Transverse colon (tissue), 4 donors: ENCODE data around the gene DLG2. TPM values are rescaled to one million over a fixed set of nuclear protein-coding genes. Genes with fewer than 3 reads are reported as not detected.

ENCODE experiments used
- DNase-seq: peaks from one replicate; pipeline ENCODE4 v3.0.0-alpha.2; 2019
- H3K27ac ChIP-seq, 4 donors: fragments of 200-600 bp; sonication (generic); 2 replicates each; pipeline ENCODE4 v1.5.1; 2016 to 2018; ENCODE audit warnings: inconsistent platforms in 4 of 4
- H3K27me3 ChIP-seq: fragments of 200-600 bp; sonication (generic); 2 replicates; pipeline ENCODE4 v1.5.1; 2017; ENCODE audit warnings: inconsistent platforms
- H3K36me3 ChIP-seq, 4 donors: fragments of 200-600 bp; sonication (generic); 2 replicates each; pipeline ENCODE4 v1.5.1; 2017 to 2019; ENCODE audit warnings: inconsistent platforms in 4 of 4
- H3K4me1 ChIP-seq, 4 donors: fragments of 200-600 bp; sonication (generic); 2 replicates each; pipeline ENCODE4 v1.5.1; 2017 to 2020; ENCODE audit warnings: inconsistent platforms in 4 of 4
- H3K4me3 ChIP-seq, 4 donors: fragments of 200-600 bp; sonication (generic); 1 replicate in 1 of 4; 2 replicates in 3 of 4; pipeline versions ENCODE4 v1.5.1 to v1.6.1; 2017 to 2019; ENCODE audit warnings: inconsistent platforms in 4 of 4
- H3K9me3 ChIP-seq, 2 donors: fragments of 200-600 bp; sonication (generic); 2 replicates each; pipeline ENCODE4 v1.5.1; 2017 to 2019; ENCODE audit warnings: inconsistent platforms in 2 of 2
- EP300 ChIP-seq: sonication (generic); formaldehyde crosslinking; IDR thresholded peaks from one replicate; pipeline ENCODE4 v1.6.1; 2017; ENCODE audit warnings: antibody characterized with exemption, low read depth
- POLR2A ChIP-seq: fragments of 450-650 bp; IDR thresholded peaks from one replicate; pipeline ENCODE4 v1.6.1; 2016; ENCODE audit warnings: antibody characterized with exemption, mild to moderate bottlenecking, moderate library complexity
- POLR2AphosphoS5 ChIP-seq, 3 donors: sonication (generic); formaldehyde crosslinking; IDR thresholded peaks; one replicate each; pipeline ENCODE4 v1.6.1; 2016; ENCODE audit warnings: antibody characterized with exemption in 3 of 3
- WGBS, 2 donors: methylation state at CpG; one replicate each; pipeline ENCODE4 v1.1.5; 2018; ENCODE audit warnings: low coverage in 1 of 2; 5-methylcytosine and 5-hydroxymethylcytosine counted together
- in situ Hi-C, 4 donors: fragments of 200-750 bp; cut with MboI; loops; one replicate each; pipeline versions ENCODE4 v1.15.0 to v1.15.1; 2017; ENCODE audit warnings: low sequenced_read_pairs in 3 of 4, low pct_ligation_motif_present in 1 of 4, low pct_unique_long_range_greater_than_20kb in 1 of 4
- intact Hi-C: fragments of 100-400 bp; cut with DNase I; formaldehyde crosslinking; loops from one replicate; pipeline ENCODE4 v1.15.1; 2023; ENCODE audit warnings: low total_unique reads
- total RNA-seq, 4 donors: library from RNA; depleted of rRNA; stranded (reverse); fragments of >200 nt; gene quantifications; one replicate each; pipeline ENCODE4 v1.1.0, GENCODE V29; 2016
- TF ChIP-seq, protein P1 (sequence below), 5 experiments: fragments of 200-600 bp in 3 of 5; fragments of 450-650 bp in 2 of 5; sonication (generic) in 3 of 5; IDR thresholded peaks; 1 replicate in 2 of 5; 2 replicates in 3 of 5; pipeline ENCODE4 v1.5.1; 2016 to 2017; ENCODE audit warnings: antibody characterized with exemption in 5 of 5, inconsistent platforms in 3 of 5, mild to moderate bottlenecking in 2 of 5, moderate library complexity in 1 of 5

The DLG2 gene
- total RNA-seq, 4 donors from 2014 or later = 1.9 to 28.3 (median 3.7) TPM

DNA sequence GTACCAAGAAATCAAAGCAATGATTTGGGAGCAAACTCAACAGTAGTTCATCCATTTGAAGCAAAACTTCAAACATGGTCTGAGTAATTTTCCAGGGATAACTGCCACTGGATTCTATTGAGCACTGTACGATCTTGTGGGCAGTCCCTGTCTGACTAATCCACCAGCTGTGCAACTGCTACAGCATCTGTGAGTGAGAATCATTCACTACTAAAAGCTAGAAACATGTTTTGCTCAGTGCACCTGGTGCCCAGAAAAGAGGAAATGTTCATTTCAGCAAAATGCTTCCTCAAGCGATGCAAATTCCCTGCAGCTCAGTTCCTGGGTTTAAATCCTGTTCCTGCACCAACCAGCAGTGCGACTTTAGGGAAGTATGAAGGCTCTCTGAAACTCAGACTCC is 1077.9 kb downstream of the DLG2 start:
- no peak for DNase-seq
- Histone ChIP-seq H3K27ac (no peak overlapping the region), H3K4me1 (no peaks in the 10 kb centered on the region), H3K36me3 (no peaks in the 10 kb centered on the region), H3K4me3 (no peak overlapping the region), H3K9me3 (no peaks in the 10 kb centered on the region), H3K27me3 (no peaks in the 10 kb centered on the region)
- in situ Hi-C loops = loop anchor here in 1 of 4 donors (25.0 kb wide), 1 partner anchor 712 kb away; no protein-coding TSS in a partner anchor
- intact Hi-C loops = no loop called here
- no peak for TF ChIP-seq POLR2A
- TF ChIP-seq POLR2AphosphoS5 (IDR thresholded peaks at IDR 0.05) = no peak
- TF ChIP-seq, protein P1, sequence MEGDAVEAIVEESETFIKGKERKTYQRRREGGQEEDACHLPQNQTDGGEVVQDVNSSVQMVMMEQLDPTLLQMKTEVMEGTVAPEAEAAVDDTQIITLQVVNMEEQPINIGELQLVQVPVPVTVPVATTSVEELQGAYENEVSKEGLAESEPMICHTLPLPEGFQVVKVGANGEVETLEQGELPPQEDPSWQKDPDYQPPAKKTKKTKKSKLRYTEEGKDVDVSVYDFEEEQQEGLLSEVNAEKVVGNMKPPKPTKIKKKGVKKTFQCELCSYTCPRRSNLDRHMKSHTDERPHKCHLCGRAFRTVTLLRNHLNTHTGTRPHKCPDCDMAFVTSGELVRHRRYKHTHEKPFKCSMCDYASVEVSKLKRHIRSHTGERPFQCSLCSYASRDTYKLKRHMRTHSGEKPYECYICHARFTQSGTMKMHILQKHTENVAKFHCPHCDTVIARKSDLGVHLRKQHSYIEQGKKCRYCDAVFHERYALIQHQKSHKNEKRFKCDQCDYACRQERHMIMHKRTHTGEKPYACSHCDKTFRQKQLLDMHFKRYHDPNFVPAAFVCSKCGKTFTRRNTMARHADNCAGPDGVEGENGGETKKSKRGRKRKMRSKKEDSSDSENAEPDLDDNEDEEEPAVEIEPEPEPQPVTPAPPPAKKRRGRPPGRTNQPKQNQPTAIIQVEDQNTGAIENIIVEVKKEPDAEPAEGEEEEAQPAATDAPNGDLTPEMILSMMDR (IDR thresholded peaks at IDR 0.05) = no peak
- TF ChIP-seq EP300 = no peak
- 50 to 60% methylated on average over 1 to 3 of the region's 3 CpGs for WGBS, 2 donors

DNA sequence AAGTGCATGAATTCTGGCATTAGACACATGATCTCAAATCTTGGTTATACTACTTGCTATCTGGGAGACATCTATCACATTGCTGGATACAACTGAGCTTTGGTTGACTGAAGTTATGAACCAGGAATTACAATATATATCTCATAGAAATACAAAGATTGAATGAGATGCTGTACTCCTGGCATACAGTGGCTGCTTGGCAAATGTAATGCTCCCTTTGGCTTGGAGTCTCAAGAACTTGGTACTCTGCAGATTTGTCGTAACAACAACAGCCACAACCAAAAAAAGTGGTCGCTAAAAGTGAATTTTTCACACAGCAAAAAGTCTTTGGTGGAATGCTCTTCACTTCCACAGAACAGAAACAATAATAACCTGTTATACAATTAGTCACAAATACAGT is 1082.6 kb downstream of the DLG2 start:
- no peaks in the 10 kb centered on the region for H3K4me1 ChIP-seq
- no peak overlapping the region for H3K4me3 ChIP-seq
- intact Hi-C loops (no loop called here), in situ Hi-C loops (loop anchor here in 1 of 4 donors (25.0 kb wide), 1 partner anchor 707 kb away; no protein-coding TSS in a partner anchor)
- WGBS, 2 donors = 87 to 95% methylated on average over 2 of the region's 2 CpGs
- no peaks in the 10 kb centered on the region for H3K27me3 ChIP-seq
- TF ChIP-seq EP300 = no peak
- TF ChIP-seq, protein P1 (IDR thresholded peaks at IDR 0.05) = no peak
- TF ChIP-seq POLR2A = no peak
- TF ChIP-seq POLR2AphosphoS5 (IDR thresholded peaks at IDR 0.05) = no peak
- DNase-seq = no peak
- no peak overlapping the region for H3K27ac ChIP-seq
- H3K9me3 ChIP-seq = no peaks in the 10 kb centered on the region
- no peaks in the 10 kb centered on the region for H3K36me3 ChIP-seq

DNA sequence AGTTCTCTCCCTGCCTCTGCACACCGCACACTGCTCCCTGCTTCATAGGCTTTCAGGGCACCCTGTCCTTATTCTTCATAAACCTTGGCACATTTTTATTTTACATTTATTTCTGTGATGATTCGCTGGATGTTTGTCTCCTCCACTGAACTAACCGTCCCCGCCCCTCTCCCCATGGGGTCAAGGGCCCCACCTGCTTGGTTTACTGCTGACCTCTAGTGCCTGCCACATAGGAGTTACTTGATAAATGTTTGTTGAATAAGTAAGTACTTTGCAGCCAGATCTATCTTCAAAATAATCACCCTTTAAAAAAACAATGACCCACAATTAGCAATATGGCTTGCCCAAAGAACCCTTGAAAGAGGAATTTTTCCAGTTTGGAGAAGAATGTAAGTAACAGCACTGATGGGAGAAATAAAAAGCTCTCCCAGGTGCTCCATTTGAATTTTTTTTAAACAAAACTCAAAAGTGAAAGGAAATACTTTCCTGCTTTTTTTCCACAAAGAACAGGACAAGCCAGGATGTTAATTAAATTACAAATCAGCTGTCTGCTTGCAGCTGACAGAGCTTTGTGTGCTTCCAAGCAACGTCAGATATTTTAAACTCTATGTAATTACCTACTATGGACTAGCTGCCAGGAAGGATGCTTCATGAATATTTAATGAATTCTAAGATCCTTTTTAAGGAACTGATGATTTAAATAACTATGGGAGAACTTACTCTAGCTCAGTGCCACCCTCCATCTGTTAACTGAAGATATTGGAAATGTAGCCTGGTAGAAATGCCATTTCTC is 1083.6 kb downstream of the DLG2 start:
- H3K4me3 ChIP-seq = no peak overlapping the region
- H3K36me3 ChIP-seq = no peaks in the 10 kb centered on the region
- no peaks in the 10 kb centered on the region for H3K9me3 ChIP-seq
- no peaks in the 10 kb centered on the region for H3K27me3 ChIP-seq
- no peak overlapping the region for H3K27ac ChIP-seq
- DNase-seq = no peak
- WGBS, 2 donors = 51 to 61% methylated on average over 5 of the region's 5 CpGs
- TF ChIP-seq EP300 (no peak), POLR2A (no peak), POLR2AphosphoS5 (IDR thresholded peaks at IDR 0.05) (no peak)
- TF ChIP-seq, protein P1 (IDR thresholded peaks at IDR 0.05) = no peak
- intact Hi-C loops = no loop called here
- in situ Hi-C loops = loop anchor here in 1 of 4 donors (25.0 kb wide), 1 partner anchor 706 kb away; no protein-coding TSS in a partner anchor
- no peaks in the 10 kb centered on the region for H3K4me1 ChIP-seq

DNA sequence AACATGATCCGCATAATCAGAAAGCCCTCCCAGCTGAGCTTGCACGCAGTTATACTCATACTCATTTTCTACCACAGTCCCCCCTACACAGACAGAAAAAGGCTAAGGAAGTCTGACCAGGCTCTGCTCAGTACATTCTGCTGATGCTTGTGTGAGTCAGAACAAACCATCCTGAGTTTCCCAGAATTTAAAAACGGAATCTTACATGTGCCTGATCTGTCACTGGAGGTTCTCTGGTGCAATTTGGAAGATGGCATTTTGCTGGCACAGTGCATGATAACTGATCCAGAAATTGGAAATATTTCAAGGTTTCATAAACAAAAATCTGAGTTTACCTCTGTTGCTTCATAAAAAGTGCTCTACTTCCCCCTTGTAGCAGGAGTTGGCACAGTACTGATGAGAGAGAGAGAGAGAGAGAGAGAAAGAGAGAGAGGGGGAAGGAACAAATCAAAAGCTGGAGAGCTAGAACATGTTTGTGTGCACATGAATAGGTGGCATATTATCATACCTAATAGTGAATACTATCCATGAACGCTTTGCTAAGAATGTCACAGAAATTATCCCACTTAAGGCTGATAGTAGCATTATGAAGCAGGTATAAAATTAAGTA is 1085.3 kb downstream of the DLG2 start:
- DNase-seq = no peak
- no peaks in the 10 kb centered on the region for H3K36me3 ChIP-seq
- intact Hi-C loops (no loop called here), in situ Hi-C loops (loop anchor here in 1 of 4 donors (25.0 kb wide), 1 partner anchor 705 kb away; no protein-coding TSS in a partner anchor)
- H3K27me3 ChIP-seq = no peaks in the 10 kb centered on the region
- WGBS, 2 donors = 75 to 80% methylated on average over 1 to 4 of the region's 4 CpGs
- TF ChIP-seq EP300 (no peak), POLR2A (no peak), POLR2AphosphoS5 (IDR thresholded peaks at IDR 0.05) (no peak)
- TF ChIP-seq, protein P1 (IDR thresholded peaks at IDR 0.05) = no peak
- H3K4me3 ChIP-seq = no peak overlapping the region
- no peaks in the 10 kb centered on the region for H3K4me1 ChIP-seq
- H3K27ac ChIP-seq = no peak overlapping the region
- no peaks in the 10 kb centered on the region for H3K9me3 ChIP-seq
